Mucosa of stomach (tissue), 1 donor: ENCODE measurements around the gene MT1B.
A peak's percentile ranks its signal among the peaks of the same experiment; 100 is the strongest.

Source experiments
- H3K27me3 ChIP-seq: one replicate; pipeline ENCODE4 v1.7.0; 2013; ENCODE audit warnings: mild to moderate bottlenecking, low read length; ENCODE audit not compliant: control insufficient read depth, insufficient read depth
- H3K36me3 ChIP-seq: one replicate; pipeline ENCODE4 v1.7.0; 2013; ENCODE audit warnings: low read length; ENCODE audit not compliant: control insufficient read depth, insufficient read depth
- H3K4me1 ChIP-seq: one replicate; pipeline ENCODE4 v1.7.0; 2013; ENCODE audit warnings: mild to moderate bottlenecking, low read length; ENCODE audit not compliant: control insufficient read depth, insufficient read depth
- H3K4me3 ChIP-seq: one replicate; pipeline ENCODE4 v1.7.0; 2013; ENCODE audit warnings: low read length
- H3K9ac ChIP-seq: one replicate; pipeline ENCODE4 v1.7.0; 2013; ENCODE audit warnings: mild to moderate bottlenecking, low read length, moderate library complexity
- H3K9me3 ChIP-seq: one replicate; pipeline ENCODE4 v1.7.0; 2013; ENCODE audit warnings: mild to moderate bottlenecking, low read length, moderate library complexity; ENCODE audit not compliant: control insufficient read depth
- donor health status: Pancreatic carcinoma.

Gene MT1B

GRCh38 chr16:56632848-56633365 lies 18.8 kb upstream of the MT1B start:
- peaks cover 28% of the 10 kb centered on the region for H3K4me1 ChIP-seq
- H3K9me3 ChIP-seq: no peaks in the 10 kb centered on the region
- peak overlapping the region; percentile 78 for H3K9ac ChIP-seq
- peaks cover 55% of the 10 kb centered on the region for H3K27me3 ChIP-seq
- no peaks in the 10 kb centered on the region for H3K36me3 ChIP-seq
- H3K4me3 ChIP-seq: peak overlapping the region; percentile 15

GRCh38 chr16:56633535-56633934 lies 18.2 kb upstream of the MT1B start:
- Histone ChIP-seq H3K9me3 (no peaks in the 10 kb centered on the region), H3K36me3 (no peaks in the 10 kb centered on the region), H3K4me3 (no peak overlapping the region), H3K27me3 (peaks cover 57% of the 10 kb centered on the region), H3K9ac (peak overlapping the region; percentile 78), H3K4me1 (peaks cover 34% of the 10 kb centered on the region)

GRCh38 chr16:56634715-56635440 lies 16.8 kb upstream of the MT1B start:
- Histone ChIP-seq H3K27me3 (peaks cover 57% of the 10 kb centered on the region), H3K9ac (no peak overlapping the region), H3K4me1 (peaks cover 46% of the 10 kb centered on the region), H3K4me3 (no peak overlapping the region), H3K36me3 (no peaks in the 10 kb centered on the region), H3K9me3 (no peaks in the 10 kb centered on the region)

GRCh38 chr16:56635441-56635967 lies 16.2 kb upstream of the MT1B start:
- H3K27me3 ChIP-seq: peaks cover 57% of the 10 kb centered on the region
- no peaks in the 10 kb centered on the region for H3K9me3 ChIP-seq
- no peak overlapping the region for H3K4me3 ChIP-seq
- H3K4me1 ChIP-seq: peaks cover 46% of the 10 kb centered on the region
- H3K9ac ChIP-seq: no peak overlapping the region
- no peaks in the 10 kb centered on the region for H3K36me3 ChIP-seq

GRCh38 chr16:56636616-56637413 lies 14.9 kb upstream of the MT1B start:
- Histone ChIP-seq H3K4me3 (no peak overlapping the region), H3K9ac (no peak overlapping the region), H3K9me3 (no peaks in the 10 kb centered on the region), H3K36me3 (no peaks in the 10 kb centered on the region), H3K27me3 (peaks cover 54% of the 10 kb centered on the region), H3K4me1 (peaks cover 44% of the 10 kb centered on the region)

- H3K9me3 ChIP-seq: no peaks in the 10 kb centered on the region
- peak within 1 kb of the TSS; percentile 58 for H3K9ac ChIP-seq
- no peaks in the 10 kb centered on the region for H3K36me3 ChIP-seq
- H3K4me3 ChIP-seq: peak within 1 kb of the TSS; percentile 22
- peaks cover 43% of the 10 kb centered on the region for H3K27me3 ChIP-seq
- H3K4me1 ChIP-seq: peaks cover 43% of the 10 kb centered on the region
Measured at GRCh38 chr16:56637814-56638750, 13.6 kb upstream of the MT1B start, which contains the start of gene MT1A. TSS of gene MT1A (plus strand) at chr16:56638666. CDS start at chr16:56638739, 73 bp downstream.

- H3K9me3 ChIP-seq: no peaks in the 10 kb centered on the region
- H3K4me3 ChIP-seq: no peak overlapping the region
- H3K27me3 ChIP-seq: peaks cover 38% of the 10 kb centered on the region
- H3K36me3 ChIP-seq: no peaks in the 10 kb centered on the region
- H3K4me1 ChIP-seq: peaks cover 47% of the 10 kb centered on the region
- no peak overlapping the region for H3K9ac ChIP-seq
Measured at GRCh38 chr16:56639045-56639444, 12.6 kb upstream of the MT1B start.

- no peak overlapping the region for H3K4me3 ChIP-seq
- H3K27me3 ChIP-seq: peaks cover 28% of the 10 kb centered on the region
- H3K4me1 ChIP-seq: peaks cover 43% of the 10 kb centered on the region
- H3K9ac ChIP-seq: no peak overlapping the region
- no peaks in the 10 kb centered on the region for H3K9me3 ChIP-seq
- H3K36me3 ChIP-seq: no peaks in the 10 kb centered on the region
Measured at GRCh38 chr16:56640076-56640475, 11.6 kb upstream of the MT1B start.

- H3K9me3 ChIP-seq: no peaks in the 10 kb centered on the region
Measured at GRCh38 chr16:56641166-56641565, 10.5 kb upstream of the MT1B start.

GRCh38 chr16:56643080-56643778 lies 8.5 kb upstream of the MT1B start:
- peaks cover 10% of the 10 kb centered on the region for H3K27me3 ChIP-seq
- H3K4me3 ChIP-seq: peak overlapping the region; percentile 7

More at GRCh38 chr16:56641166-56641565, 10.5 kb upstream of the MT1B start:
- no peak overlapping the region for H3K4me3 ChIP-seq
- no peaks in the 10 kb centered on the region for H3K36me3 ChIP-seq
- peaks cover 17% of the 10 kb centered on the region for H3K27me3 ChIP-seq
- peaks cover 47% of the 10 kb centered on the region for H3K4me1 ChIP-seq
- no peak overlapping the region for H3K9ac ChIP-seq

GRCh38 chr16:56643833-56644232 lies 7.9 kb upstream of the MT1B start:
- Histone ChIP-seq H3K36me3 (no peaks in the 10 kb centered on the region), H3K9me3 (no peaks in the 10 kb centered on the region), H3K4me1 (peaks cover 48% of the 10 kb centered on the region), H3K9ac (peak overlapping the region; percentile 29), H3K4me3 (no peak overlapping the region), H3K27me3 (peaks cover 10% of the 10 kb centered on the region)

More at GRCh38 chr16:56643080-56643778, 8.5 kb upstream of the MT1B start:
- no peaks in the 10 kb centered on the region for H3K9me3 ChIP-seq
- H3K9ac ChIP-seq: peak overlapping the region; percentile 29
- H3K4me1 ChIP-seq: peaks cover 52% of the 10 kb centered on the region
- H3K36me3 ChIP-seq: no peaks in the 10 kb centered on the region
